PC-3 (cell line): ENCODE data around the gene TTC28.

ENCODE experiments used
- CTCF ChIP-seq: fragments of 300-600 bp; sonication (generic); conservative IDR thresholded peaks from 2 replicates; pipeline ENCODE4 v1.5.1; 2017; ENCODE audit warnings: antibody characterized with exemption, low read depth, mild to moderate bottlenecking, low read length
- EZH2 ChIP-seq: fragments of 300-600 bp; sonication (generic); IDR thresholded peaks from one replicate; pipeline ENCODE4 v1.6.1; 2017; ENCODE audit warnings: antibody characterized with exemption, mild to moderate bottlenecking, low read length; ENCODE audit not compliant: unreplicated experiment
- EZH2phosphoT487 ChIP-seq: fragments of 300-600 bp; sonication (generic); IDR thresholded peaks from 2 replicates; pipeline ENCODE4 v1.6.1; 2018; ENCODE audit warnings: mild to moderate bottlenecking, antibody characterized with exemption, low read length, borderline replicate concordance

- TF ChIP-seq CTCF: no peak
- no peak for TF ChIP-seq EZH2phosphoT487
- TF ChIP-seq EZH2: no peak
Measured at GRCh38 chr22:28132466-28132865, 547.2 kb downstream of the TTC28 start.
